ENCODE results near the gene MEI1.

Gene MEI1

GRCh38 chr22:41845380-41846267 is 146.3 kb downstream of the MEI1 start:
- TF ChIP-seq CTCF (IDR thresholded peaks at IDR 0.05; ENCODE audit: control insufficient read depth, insufficient read depth, low read depth, low read length, missing control alignments), result no peak
- H3K4me3 ChIP-seq (ENCODE audit: control insufficient read depth, low read depth, low read length), result no peak overlapping the region
- DNase-seq (ENCODE audit: low read depth), result no peak

GRCh38 chr22:41846268-41846987 is 147.1 kb downstream of the MEI1 start:
- no peak for DNase-seq (ENCODE audit: low read depth)
- H3K4me3 ChIP-seq (ENCODE audit: control insufficient read depth, low read depth, low read length), result no peak overlapping the region
- no peak for TF ChIP-seq CTCF (IDR thresholded peaks at IDR 0.05; ENCODE audit: control insufficient read depth, insufficient read depth, low read depth, low read length, missing control alignments)

DNA sequence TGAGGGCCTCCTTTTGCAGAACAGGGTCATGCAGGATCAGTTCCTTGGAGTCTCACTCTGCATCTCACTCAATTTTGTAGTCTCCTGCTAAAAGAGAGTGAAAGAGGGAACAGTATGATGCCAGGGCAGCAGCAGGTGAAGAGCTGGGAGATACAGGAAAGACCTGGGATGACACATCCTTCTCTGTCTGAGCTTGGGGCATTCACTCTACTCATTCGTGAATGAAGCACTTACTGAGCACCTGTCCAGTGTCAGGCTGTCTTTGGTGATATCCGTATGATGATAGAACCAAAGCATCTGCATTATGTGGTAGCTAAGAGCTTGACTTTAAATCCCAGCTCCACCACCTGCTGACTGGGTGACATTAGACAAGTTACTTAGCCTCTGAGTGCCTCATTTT is 148.0 kb downstream of the MEI1 start:
- no peak for TF ChIP-seq CTCF (IDR thresholded peaks at IDR 0.05; ENCODE audit: control insufficient read depth, insufficient read depth, low read depth, low read length, missing control alignments)
- no peak for DNase-seq (ENCODE audit: low read depth)
- H3K4me3 ChIP-seq (ENCODE audit: control insufficient read depth, low read depth, low read length), result no peak overlapping the region

DNA sequence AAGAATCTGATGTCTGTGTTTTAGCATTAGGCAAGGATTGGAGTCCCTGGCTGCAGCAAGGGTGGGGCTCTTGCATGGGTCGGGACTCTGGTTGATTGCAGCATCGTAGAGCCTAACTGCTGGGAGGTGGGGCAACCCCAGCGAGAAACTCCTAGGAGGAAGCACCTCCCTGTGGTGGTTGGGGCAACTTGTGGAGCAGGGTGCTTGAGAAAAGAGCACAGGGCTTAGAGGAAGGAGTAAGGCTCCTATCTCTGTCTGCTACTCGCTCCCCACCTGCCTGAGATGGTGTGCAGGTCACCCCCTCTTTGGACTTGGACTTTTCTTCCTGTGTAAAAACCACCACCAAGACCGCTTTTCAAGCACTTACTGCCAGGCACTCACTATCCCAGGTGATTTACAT is 149.2 kb downstream of the MEI1 start:
- no peak overlapping the region for H3K4me3 ChIP-seq (ENCODE audit: control insufficient read depth, low read depth, low read length)
- DNase-seq (ENCODE audit: low read depth), result no peak
- TF ChIP-seq CTCF (IDR thresholded peaks at IDR 0.05; ENCODE audit: control insufficient read depth, insufficient read depth, low read depth, low read length, missing control alignments), result no peak
